VCaP (cell line): ENCODE data around the gene G6PC3.

ENCODE experiments used
- H3K27ac ChIP-seq: fragments of 450-650 bp; 2 replicates; pipeline ENCODE4 v1.5.1; 2017
- TF ChIP-seq, protein P1 (sequence below): fragments of 450-650 bp; conservative IDR thresholded peaks from 2 replicates; pipeline ENCODE4 v1.5.1; 2017; ENCODE audit warnings: mild to moderate bottlenecking, moderate library complexity

G6PC3 gene

DNA sequence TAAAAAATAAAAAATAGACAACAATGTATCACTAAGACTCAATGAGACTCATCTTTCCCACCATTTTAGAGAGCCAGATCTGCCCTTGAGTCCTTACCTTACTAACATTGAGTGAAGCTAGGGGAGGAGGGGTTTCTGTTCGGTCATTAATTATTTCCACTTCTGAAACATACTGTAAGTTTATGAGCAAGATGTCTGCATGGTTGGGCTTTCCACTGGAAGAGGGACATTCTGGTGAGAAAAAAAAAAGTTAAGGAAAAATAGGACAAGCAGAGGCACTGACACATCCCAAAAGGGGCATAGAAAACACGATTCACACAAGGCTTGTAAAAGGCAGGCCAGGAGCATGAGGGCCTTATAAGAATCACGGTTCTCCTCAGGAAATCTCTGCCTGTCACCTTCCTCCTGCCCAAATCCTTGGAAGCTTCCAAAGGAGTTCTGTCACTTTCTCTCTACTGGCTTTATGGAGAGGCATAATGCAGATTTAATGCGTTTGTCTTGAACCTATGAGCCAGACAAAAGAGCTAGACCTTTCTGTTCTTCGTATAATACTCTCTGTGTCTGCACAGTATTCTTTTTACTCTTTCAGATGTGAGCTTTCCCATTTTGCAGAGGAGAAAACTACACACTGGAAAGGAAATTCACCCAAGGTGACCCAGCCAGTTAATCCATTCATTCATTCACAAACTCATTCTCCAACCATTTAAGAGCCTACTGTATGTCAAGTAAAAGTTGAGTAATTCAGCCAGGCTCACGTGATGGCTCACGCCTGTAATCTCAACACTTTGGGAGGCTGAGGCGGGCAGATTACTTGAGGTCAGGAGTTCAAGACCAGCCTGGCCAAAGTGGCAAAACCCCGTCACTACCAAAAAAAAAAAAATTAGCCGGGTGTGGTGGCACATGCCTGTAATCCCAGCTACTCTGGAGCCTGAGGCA lies 6.6 kb upstream of the G6PC3 start:
- H3K27ac ChIP-seq = peak overlapping the region; percentile 99
- TF ChIP-seq, protein P1, sequence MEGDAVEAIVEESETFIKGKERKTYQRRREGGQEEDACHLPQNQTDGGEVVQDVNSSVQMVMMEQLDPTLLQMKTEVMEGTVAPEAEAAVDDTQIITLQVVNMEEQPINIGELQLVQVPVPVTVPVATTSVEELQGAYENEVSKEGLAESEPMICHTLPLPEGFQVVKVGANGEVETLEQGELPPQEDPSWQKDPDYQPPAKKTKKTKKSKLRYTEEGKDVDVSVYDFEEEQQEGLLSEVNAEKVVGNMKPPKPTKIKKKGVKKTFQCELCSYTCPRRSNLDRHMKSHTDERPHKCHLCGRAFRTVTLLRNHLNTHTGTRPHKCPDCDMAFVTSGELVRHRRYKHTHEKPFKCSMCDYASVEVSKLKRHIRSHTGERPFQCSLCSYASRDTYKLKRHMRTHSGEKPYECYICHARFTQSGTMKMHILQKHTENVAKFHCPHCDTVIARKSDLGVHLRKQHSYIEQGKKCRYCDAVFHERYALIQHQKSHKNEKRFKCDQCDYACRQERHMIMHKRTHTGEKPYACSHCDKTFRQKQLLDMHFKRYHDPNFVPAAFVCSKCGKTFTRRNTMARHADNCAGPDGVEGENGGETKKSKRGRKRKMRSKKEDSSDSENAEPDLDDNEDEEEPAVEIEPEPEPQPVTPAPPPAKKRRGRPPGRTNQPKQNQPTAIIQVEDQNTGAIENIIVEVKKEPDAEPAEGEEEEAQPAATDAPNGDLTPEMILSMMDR = no peak

DNA sequence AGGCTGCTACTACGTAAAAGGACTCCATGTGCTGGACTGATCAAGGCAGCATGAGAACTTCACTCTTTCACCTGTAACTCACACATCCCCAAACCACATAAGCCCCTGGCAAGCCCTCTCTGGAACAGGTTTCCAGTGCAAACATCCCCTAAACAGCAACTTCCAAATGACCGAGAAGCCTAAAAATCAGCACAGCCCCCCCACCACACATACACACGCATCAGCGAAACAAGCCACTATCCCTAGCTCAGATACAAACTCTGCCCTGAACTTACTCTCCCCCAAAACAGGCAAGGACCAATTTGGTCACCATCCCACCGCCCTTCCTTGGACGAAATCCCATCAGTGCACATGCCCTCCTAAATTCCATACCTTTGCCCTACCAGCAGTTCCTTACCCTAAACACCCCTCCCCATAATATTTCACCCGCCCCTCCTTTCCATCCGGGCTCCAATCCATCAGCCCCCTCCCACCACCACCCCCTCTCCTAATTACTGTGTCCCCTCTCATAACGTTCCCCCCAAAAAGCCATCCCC lies 4.8 kb upstream of the G6PC3 start:
- H3K27ac ChIP-seq = peak overlapping the region; percentile 99
- TF ChIP-seq, protein P1 = no peak

DNA sequence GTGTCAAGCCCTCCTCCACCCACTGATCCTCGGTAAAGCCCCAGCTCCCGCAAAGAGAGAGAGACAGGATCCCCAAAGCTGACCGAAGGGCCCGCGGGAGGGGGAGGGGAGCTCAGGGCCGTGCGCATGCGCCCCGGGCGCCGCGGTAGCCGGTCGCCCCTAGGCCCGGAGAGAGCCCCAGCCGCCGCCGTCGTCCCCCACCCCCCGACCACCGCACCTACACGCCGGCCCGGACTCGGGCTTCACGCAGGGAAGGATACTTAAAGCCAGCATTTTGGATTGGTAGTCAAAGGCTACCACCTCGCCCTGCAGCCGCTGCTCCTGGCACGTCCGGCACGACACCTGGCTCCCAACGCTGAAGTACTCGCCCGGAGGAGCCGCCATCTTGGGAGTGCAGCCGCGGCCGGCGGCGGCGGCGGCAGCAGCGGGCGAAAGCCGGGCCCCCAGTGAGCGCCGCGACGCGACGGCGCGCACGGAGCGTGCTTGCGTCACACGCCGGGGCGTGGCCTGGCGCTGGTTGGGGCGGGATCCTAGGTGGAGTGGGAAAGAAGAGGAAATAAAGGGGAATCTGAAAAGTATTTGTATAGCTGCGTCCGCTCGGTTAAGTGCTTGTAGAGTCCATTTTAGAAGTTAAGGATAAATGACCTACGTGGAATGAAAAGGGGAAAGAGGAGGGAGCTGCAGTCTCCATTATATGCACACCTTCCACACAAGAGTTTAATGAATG lies 4.2 kb upstream of the G6PC3 start, which contains the start of gene LSM12:
LSM12 (minus strand) TSS at position 468 of the 727 bp plus-strand sequence; CDS start at position 384, 84 bp downstream.
- peak within 1 kb of the TSS; percentile 99 for H3K27ac ChIP-seq
- TF ChIP-seq, protein P1 = no peak

DNA sequence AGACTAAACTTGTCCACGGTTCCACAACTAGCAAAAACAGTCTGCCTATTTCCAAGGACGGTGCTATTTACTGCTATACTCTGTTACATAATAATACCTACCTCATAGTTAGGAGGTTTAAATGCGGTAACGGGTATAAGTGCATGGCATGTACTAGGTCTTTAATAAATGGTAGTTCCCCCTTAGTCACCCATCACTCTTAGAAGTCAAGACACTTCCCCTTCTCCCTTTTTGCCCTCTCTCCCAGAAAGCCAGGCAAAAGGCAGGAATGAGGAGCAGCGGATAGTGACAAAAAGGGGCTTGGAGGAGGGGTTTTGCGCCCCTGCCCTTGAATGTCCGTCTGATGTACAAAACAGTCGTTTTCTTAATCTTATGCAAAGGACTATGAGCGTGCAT lies 3.0 kb upstream of the G6PC3 start:
- H3K27ac ChIP-seq = peak overlapping the region; percentile 99
- TF ChIP-seq, protein P1 = no peak

DNA sequence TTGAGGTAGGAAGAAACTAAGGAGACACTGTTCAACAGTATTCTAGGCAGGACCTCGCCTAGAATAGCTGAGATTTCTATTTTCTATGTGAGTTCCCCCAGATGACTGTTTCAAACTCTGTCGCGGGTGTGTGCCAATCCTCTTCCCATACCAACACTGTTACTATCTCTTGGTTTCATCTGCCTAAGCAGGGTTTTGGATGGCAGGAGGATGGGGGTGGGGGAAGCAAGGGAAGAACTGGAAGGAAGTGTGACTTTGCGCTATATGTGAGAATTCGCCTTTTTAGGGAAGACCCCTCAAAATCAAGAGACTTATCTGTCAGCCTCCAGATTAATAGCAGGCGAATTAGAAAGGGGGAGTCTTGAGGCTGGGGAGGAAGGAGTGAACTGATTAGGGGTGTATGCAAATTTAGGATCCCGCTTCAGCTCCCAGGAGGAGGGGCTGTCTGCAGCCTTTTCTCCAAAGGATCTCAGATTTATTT lies 521 bp upstream of the G6PC3 start:
- TF ChIP-seq, protein P1 = no peak
- peak overlapping the region; percentile 98 for H3K27ac ChIP-seq

DNA sequence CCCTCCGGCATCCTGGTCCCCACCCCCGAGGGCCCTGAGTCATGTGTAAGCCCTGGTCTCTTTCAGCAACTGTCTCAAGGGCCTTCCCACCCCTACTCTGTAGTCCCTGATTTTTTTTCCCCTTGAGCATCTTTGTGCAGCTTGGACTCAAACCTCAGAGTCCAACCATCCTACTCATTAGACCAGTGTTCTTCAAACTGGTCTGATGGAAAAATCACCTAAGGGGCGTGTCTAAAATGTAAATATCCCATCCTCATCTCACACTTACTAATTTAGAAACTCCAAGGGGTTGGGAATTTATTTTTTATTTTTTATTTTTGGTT lies 624 bp downstream of the G6PC3 start:
- TF ChIP-seq, protein P1 = no peak
- peak overlapping the region; percentile 98 for H3K27ac ChIP-seq

DNA sequence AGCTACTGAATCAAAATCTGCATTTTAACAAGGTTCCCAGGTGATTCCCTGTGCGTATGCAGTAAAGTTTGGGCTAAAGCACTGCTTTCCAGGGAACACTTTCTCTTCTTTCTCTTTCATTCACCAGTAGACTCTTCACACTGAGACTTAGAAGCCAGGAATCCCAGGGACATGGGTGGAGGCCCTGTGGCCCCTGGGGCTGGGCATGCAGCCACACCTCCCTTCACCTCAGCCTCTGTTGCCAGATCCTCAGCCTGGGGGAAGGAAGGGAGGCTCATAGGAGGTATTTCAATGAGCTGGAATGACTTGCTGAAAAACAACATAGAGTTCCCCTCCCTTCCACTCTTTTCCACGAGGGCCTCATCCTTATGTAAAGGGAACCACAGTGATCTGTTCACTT lies 1.2 kb downstream of the G6PC3 start:
- TF ChIP-seq, protein P1 = no peak
- H3K27ac ChIP-seq = peak overlapping the region; percentile 98
